A549 (cell line): ENCODE results near the gene CCDC187.

Source experiments
- RFX5 ChIP-seq: fragments of 450-650 bp; IDR thresholded peaks from 2 replicates; pipeline ENCODE4 v1.7.1; 2014; ENCODE audit warnings: antibody characterized with exemption, mild to moderate bottlenecking, moderate library complexity
- TF ChIP-seq, protein P1 (sequence below): fragments of >200 bp; sonication (Bioruptor Twin); formaldehyde crosslinking; IDR thresholded peaks from 3 replicates; pipeline ENCODE4 v1.5.1; 2016
- TF ChIP-seq, protein P2 (sequence below): fragments of 450-650 bp; IDR thresholded peaks from 2 replicates; pipeline ENCODE4 v1.6.1; 2014; ENCODE audit warnings: antibody characterized with exemption

DNA sequence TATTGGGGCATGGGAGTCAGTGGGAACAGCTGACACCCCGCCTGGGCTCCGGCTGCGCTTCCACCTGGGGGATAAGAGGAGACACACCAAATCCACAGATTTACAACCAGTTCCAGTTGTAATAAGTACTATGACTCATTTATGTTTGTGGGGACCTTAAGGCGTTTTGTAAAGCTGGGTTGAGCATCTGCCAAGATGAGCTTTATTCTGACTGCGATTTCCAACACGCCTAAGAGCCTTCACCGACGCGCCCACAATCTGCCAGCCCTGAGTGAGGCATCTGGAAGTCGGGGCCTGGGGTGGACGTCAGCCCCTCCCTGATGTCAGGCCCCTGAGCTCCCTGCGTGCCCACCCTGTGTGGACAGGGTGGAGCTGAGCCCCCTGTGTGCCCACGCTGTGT lies 84.6 kb downstream of the CCDC187 start:
- TF ChIP-seq, protein P1, sequence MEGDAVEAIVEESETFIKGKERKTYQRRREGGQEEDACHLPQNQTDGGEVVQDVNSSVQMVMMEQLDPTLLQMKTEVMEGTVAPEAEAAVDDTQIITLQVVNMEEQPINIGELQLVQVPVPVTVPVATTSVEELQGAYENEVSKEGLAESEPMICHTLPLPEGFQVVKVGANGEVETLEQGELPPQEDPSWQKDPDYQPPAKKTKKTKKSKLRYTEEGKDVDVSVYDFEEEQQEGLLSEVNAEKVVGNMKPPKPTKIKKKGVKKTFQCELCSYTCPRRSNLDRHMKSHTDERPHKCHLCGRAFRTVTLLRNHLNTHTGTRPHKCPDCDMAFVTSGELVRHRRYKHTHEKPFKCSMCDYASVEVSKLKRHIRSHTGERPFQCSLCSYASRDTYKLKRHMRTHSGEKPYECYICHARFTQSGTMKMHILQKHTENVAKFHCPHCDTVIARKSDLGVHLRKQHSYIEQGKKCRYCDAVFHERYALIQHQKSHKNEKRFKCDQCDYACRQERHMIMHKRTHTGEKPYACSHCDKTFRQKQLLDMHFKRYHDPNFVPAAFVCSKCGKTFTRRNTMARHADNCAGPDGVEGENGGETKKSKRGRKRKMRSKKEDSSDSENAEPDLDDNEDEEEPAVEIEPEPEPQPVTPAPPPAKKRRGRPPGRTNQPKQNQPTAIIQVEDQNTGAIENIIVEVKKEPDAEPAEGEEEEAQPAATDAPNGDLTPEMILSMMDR: no peak
- TF ChIP-seq, protein P2, sequence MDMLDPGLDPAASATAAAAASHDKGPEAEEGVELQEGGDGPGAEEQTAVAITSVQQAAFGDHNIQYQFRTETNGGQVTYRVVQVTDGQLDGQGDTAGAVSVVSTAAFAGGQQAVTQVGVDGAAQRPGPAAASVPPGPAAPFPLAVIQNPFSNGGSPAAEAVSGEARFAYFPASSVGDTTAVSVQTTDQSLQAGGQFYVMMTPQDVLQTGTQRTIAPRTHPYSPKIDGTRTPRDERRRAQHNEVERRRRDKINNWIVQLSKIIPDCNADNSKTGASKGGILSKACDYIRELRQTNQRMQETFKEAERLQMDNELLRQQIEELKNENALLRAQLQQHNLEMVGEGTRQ: no peak
- TF ChIP-seq RFX5: no peak
